Coronary artery (tissue), 2 donors: ENCODE measurements around the gene CKM.

Source experiments
- DNase-seq: peaks from one replicate; pipeline ENCODE4 v3.0.0-alpha.2; 2017; ENCODE audit warnings: low spot score
- H3K27ac ChIP-seq, 2 donors: fragments of 200-600 bp; sonication (generic); one replicate each; pipeline ENCODE4 v1.5.1; 2016 to 2019
- H3K4me3 ChIP-seq: fragments of 200-600 bp; sonication (generic); 2 replicates; pipeline ENCODE4 v1.5.1; 2016; ENCODE audit warnings: mild to moderate bottlenecking, moderate library complexity
- CTCF ChIP-seq: fragments of 200-600 bp; sonication (generic); IDR thresholded peaks from one replicate; pipeline ENCODE4 v1.5.1; 2019; ENCODE audit warnings: antibody characterized with exemption

The CKM gene

GRCh38 chr19:45291834-45292233 is 30.8 kb downstream of the CKM start:
- Histone ChIP-seq H3K4me3 (no peak overlapping the region), H3K27ac (no peak overlapping the region)
- DNase-seq, result no peak
- no peak for TF ChIP-seq CTCF

GRCh38 chr19:45290381-45290931 is 32.2 kb downstream of the CKM start:
- DNase-seq, result no peak
- Histone ChIP-seq H3K27ac (no peak overlapping the region), H3K4me3 (no peak overlapping the region)
- TF ChIP-seq CTCF, result no peak

- H3K27ac ChIP-seq, result no peak overlapping the region
- DNase-seq, result no peak
- H3K4me3 ChIP-seq, result no peak overlapping the region
- no peak for TF ChIP-seq CTCF
These were observed 39.1 kb downstream of the CKM start for GRCh38 chr19:45283443-45284033.

- no peak for TF ChIP-seq CTCF
- Histone ChIP-seq H3K4me3 (no peak overlapping the region), H3K27ac (no peak overlapping the region)
- no peak for DNase-seq
These were observed 42.2 kb downstream of the CKM start for GRCh38 chr19:45280471-45280961.

GRCh38 chr19:45279587-45280192 is 43.0 kb downstream of the CKM start:
- H3K27ac ChIP-seq, result no peak overlapping the region
- DNase-seq, result no peak
- TF ChIP-seq CTCF, result no peak
- H3K4me3 ChIP-seq, result no peak overlapping the region

GRCh38 chr19:45278087-45278486 is 44.6 kb downstream of the CKM start:
- no peak for TF ChIP-seq CTCF
- Histone ChIP-seq H3K27ac (no peak overlapping the region), H3K4me3 (no peak overlapping the region)
- no peak for DNase-seq

- no peak for DNase-seq
- TF ChIP-seq CTCF, result no peak
- Histone ChIP-seq H3K4me3 (no peak overlapping the region), H3K27ac (no peak overlapping the region)
These were observed 46.4 kb downstream of the CKM start for GRCh38 chr19:45276284-45276687.
